Lower leg skin (tissue), 3 donors: ENCODE results near the gene SLC6A1.

Experiments
- POLR2A ChIP-seq, 2 donors: fragments of 450-650 bp; IDR thresholded peaks; one replicate each; pipeline ENCODE4 v1.6.1; 2016 to 2017; ENCODE audit warnings: antibody characterized with exemption in 2 of 2, mild to moderate bottlenecking in 1 of 2, moderate library complexity in 1 of 2
- TF ChIP-seq, protein P1 (sequence below), 3 donors: fragments of 450-650 bp; IDR thresholded peaks; one replicate each; pipeline ENCODE4 v1.5.1; 2016; ENCODE audit warnings: antibody characterized with exemption in 3 of 3, mild to moderate bottlenecking in 3 of 3, moderate library complexity in 2 of 3

DNA sequence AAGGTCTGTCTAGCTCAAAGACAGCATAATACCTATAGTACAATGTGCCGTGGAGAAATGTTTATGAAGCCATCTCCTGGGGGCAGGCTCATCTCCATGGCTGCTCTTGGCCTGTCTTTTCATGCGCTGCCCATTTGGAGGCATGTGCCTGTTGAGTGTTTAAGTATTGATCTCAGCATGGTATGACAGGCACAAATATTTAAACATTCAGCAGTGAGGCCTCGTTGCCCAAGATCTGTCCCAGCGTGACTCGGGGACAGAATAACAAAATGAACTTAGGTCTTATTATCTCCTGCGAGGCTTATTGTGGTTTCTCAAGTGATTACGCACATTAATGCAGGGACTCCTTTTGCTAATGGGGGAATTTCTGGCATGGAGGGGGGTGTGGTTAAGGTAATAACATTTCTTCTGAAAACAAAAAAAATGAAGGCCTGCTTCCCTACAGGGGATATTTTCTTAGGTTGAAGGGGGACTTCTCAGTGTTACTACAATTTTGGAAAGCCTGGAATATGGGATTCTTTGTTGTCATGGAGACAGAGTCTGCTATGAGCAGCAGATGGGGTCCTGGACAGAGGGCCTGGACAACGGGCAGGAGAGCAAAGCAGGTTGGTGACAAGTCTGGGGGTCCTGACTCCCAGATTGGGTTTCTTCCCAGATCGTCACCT, 4.4 kb upstream of the SLC6A1 start:
- TF ChIP-seq, protein P1, sequence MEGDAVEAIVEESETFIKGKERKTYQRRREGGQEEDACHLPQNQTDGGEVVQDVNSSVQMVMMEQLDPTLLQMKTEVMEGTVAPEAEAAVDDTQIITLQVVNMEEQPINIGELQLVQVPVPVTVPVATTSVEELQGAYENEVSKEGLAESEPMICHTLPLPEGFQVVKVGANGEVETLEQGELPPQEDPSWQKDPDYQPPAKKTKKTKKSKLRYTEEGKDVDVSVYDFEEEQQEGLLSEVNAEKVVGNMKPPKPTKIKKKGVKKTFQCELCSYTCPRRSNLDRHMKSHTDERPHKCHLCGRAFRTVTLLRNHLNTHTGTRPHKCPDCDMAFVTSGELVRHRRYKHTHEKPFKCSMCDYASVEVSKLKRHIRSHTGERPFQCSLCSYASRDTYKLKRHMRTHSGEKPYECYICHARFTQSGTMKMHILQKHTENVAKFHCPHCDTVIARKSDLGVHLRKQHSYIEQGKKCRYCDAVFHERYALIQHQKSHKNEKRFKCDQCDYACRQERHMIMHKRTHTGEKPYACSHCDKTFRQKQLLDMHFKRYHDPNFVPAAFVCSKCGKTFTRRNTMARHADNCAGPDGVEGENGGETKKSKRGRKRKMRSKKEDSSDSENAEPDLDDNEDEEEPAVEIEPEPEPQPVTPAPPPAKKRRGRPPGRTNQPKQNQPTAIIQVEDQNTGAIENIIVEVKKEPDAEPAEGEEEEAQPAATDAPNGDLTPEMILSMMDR (IDR thresholded peaks at IDR 0.05), result no peak
- TF ChIP-seq POLR2A (IDR thresholded peaks at IDR 0.05), result no peak
